IMR-90 (cell line): ENCODE measurements around the gene GBA2. TPM values are rescaled to one million over a fixed set of nuclear protein-coding genes. Genes with fewer than 3 reads are reported as not detected.

ENCODE experiments used
- ATAC-seq: fragments of 200-7000 bp; cut with Tn5 transposase; 2 replicates; pipeline ENCODE4 v1.9.1; 2020; ENCODE audit warnings: low read depth, mild to moderate bottlenecking, moderate library complexity
- BruUV-seq: library from RNA; stranded (reverse); fragments of 400-500 nt; replicated peaks from 2 replicates; lab custom pipeline; 2021; lab: Mats Ljungman, UMichigan
- CTCF ChIA-PET: fragments of 300-600 bp; formaldehyde crosslinking; extraction: SDS; loops from one replicate; lab custom pipeline; 2021; ENCODE audit warnings: antibody characterized with exemption; lab: Yijun Ruan, JAX
- POLR2A ChIA-PET: fragments of 300-600 bp; sonication (Branson Sonifier 250); formaldehyde crosslinking; loops from one replicate; lab custom pipeline; 2022; ENCODE audit warnings: antibody characterized with exemption; ENCODE audit not compliant: unreplicated experiment; lab: Charles Lee
- DNase-seq: peaks from one replicate; pipeline ENCODE4 v3.0.0; 2013
- H2AFZ ChIP-seq: replicated peaks from 2 replicates; pipeline ENCODE3; 2013; ENCODE audit warnings: low read length, mild to moderate bottlenecking; ENCODE audit not compliant: poor library complexity
- H2AK5ac ChIP-seq: 2 replicates; pipeline ENCODE4 v1.6.1; 2013; ENCODE audit warnings: low read depth, low read length, inconsistent platforms
- H2AK9ac ChIP-seq: replicated peaks from 2 replicates; pipeline ENCODE3; 2013; ENCODE audit warnings: mild to moderate bottlenecking, low read depth, low read length, moderate library complexity; ENCODE audit not compliant: poor library complexity
- H2BK120ac ChIP-seq: 2 replicates; pipeline ENCODE4 v1.6.1; 2013; ENCODE audit warnings: low read depth, low read length, inconsistent platforms
- H2BK15ac ChIP-seq: 3 replicates; pipeline ENCODE4 v1.6.1; 2013; ENCODE audit warnings: low read depth, low read length, inconsistent platforms
- H2BK20ac ChIP-seq: 2 replicates; pipeline ENCODE4 v1.6.1; 2013; ENCODE audit warnings: low read depth, mild to moderate bottlenecking, inconsistent platforms, low read length, moderate library complexity
- H2BK5ac ChIP-seq: 2 replicates; pipeline ENCODE4 v1.6.1; 2013; ENCODE audit warnings: mild to moderate bottlenecking, low read depth, low read length, inconsistent platforms; ENCODE audit not compliant: poor library complexity, severe bottlenecking
- H3K14ac ChIP-seq: replicated peaks from 2 replicates; pipeline ENCODE4 v1.6.1; 2013; ENCODE audit warnings: low read depth, low read length, inconsistent platforms
- H3K18ac ChIP-seq: 2 replicates; pipeline ENCODE4 v1.6.1; 2013; ENCODE audit warnings: low read depth, low read length, control low read depth
- H3K23ac ChIP-seq: 2 replicates; pipeline ENCODE4 v1.6.1; 2013; ENCODE audit warnings: low read depth, low read length, inconsistent platforms
- H3K27ac ChIP-seq: 2 replicates; pipeline ENCODE4 v1.5.1; 2013; ENCODE audit warnings: mild to moderate bottlenecking, control low read depth, low read length; ENCODE audit not compliant: insufficient read depth
- H3K27me3 ChIP-seq: 2 replicates; pipeline ENCODE4 v1.6.1; 2013; ENCODE audit warnings: low read length; ENCODE audit not compliant: control insufficient read depth, insufficient read depth
- H3K36me3 ChIP-seq: 2 replicates; pipeline ENCODE4 v1.6.1; 2013; ENCODE audit warnings: low read length, mixed read lengths; ENCODE audit not compliant: control insufficient read depth, insufficient read depth
- H3K4ac ChIP-seq: 2 replicates; pipeline ENCODE4 v1.6.1; 2013; ENCODE audit warnings: low read depth, low read length, inconsistent platforms
- H3K4me1 ChIP-seq: 2 replicates; pipeline ENCODE4 v1.6.1; 2013; ENCODE audit warnings: low read length, mixed read lengths; ENCODE audit not compliant: control insufficient read depth, insufficient read depth
- H3K4me2 ChIP-seq: 2 replicates; pipeline ENCODE4 v1.6.1; 2013; ENCODE audit warnings: low read depth, mild to moderate bottlenecking, control low read depth, low read length, moderate library complexity
- H3K4me3 ChIP-seq: 2 replicates; pipeline ENCODE4 v1.5.1; 2013; ENCODE audit warnings: low read depth, mild to moderate bottlenecking, control low read depth, low read length, moderate library complexity; ENCODE audit not compliant: insufficient read depth
- H3K56ac ChIP-seq: 2 replicates; pipeline ENCODE4 v1.6.1; 2013; ENCODE audit warnings: low read length, inconsistent platforms; ENCODE audit not compliant: insufficient read depth; ENCODE audit errors: extremely low read depth
- H3K79me1 ChIP-seq, 2 experiments: 2 replicates each; pipeline ENCODE4 v1.6.1; 2013; ENCODE audit warnings: low read length in 2 of 2, inconsistent platforms in 1 of 2, low read depth in 1 of 2
- H3K9ac ChIP-seq: 2 replicates; pipeline ENCODE4 v1.6.1; 2013; ENCODE audit warnings: low read depth, low read length, control low read depth
- H3K9me1 ChIP-seq: 2 replicates; pipeline ENCODE4 v1.6.1; 2013; ENCODE audit warnings: low read length, inconsistent platforms; ENCODE audit not compliant: insufficient read depth
- H3K9me3 ChIP-seq: 2 replicates; pipeline ENCODE4 v1.6.1; 2013; ENCODE audit warnings: low read length; ENCODE audit not compliant: control insufficient read depth, insufficient read depth
- H4K20me1 ChIP-seq: 2 replicates; pipeline ENCODE4 v1.6.1; 2013; ENCODE audit warnings: low read length, inconsistent platforms; ENCODE audit not compliant: insufficient read depth
- H4K5ac ChIP-seq: 2 replicates; pipeline ENCODE4 v1.6.1; 2013; ENCODE audit warnings: mild to moderate bottlenecking, low read depth, low read length, control low read depth
- H4K8ac ChIP-seq, 2 experiments: 2 replicates each; pipeline ENCODE4 v1.6.1; 2013; ENCODE audit warnings: low read depth in 2 of 2, low read length in 2 of 2, control low read depth in 1 of 2, inconsistent platforms in 1 of 2
- H4K91ac ChIP-seq: 2 replicates; pipeline ENCODE4 v1.6.1; 2013; ENCODE audit warnings: low read depth, low read length, inconsistent platforms; ENCODE audit not compliant: insufficient read depth
- BHLHE40 ChIP-seq: fragments of 150-350 bp; IDR thresholded peaks from 2 replicates; pipeline ENCODE4 v1.6.1; 2016; ENCODE audit warnings: mild to moderate bottlenecking, low read depth, low read length
- CEBPB ChIP-seq: IDR thresholded peaks from 2 replicates; pipeline ENCODE4 v1.6.1; 2012; ENCODE audit warnings: low read depth, low read length, improper control_type of control experiment
- CHD1 ChIP-seq: IDR thresholded peaks from 2 replicates; pipeline ENCODE4 v1.6.1; 2012; ENCODE audit warnings: low read depth, low read length, improper control_type of control experiment
- CTCF ChIP-seq: conservative IDR thresholded peaks from 2 replicates; pipeline ENCODE4 v1.5.1; 2012; ENCODE audit warnings: mild to moderate bottlenecking, low read depth, low read length, improper control_type of control experiment
- ELK1 ChIP-seq: fragments of 150-350 bp; IDR thresholded peaks from 2 replicates; pipeline ENCODE4 v1.6.1; 2016; ENCODE audit warnings: low read depth, mild to moderate bottlenecking, low read length, moderate library complexity, borderline replicate concordance
- FOS ChIP-seq: fragments of 150-350 bp; IDR thresholded peaks from 2 replicates; pipeline ENCODE4 v1.6.1; 2016; ENCODE audit warnings: low read depth, low read length
- MAFK ChIP-seq: IDR thresholded peaks from 2 replicates; pipeline ENCODE4 v1.6.1; 2012; ENCODE audit warnings: low read depth, low read length, improper control_type of control experiment
- MAZ ChIP-seq: IDR thresholded peaks from 2 replicates; pipeline ENCODE4 v1.6.1; 2012; ENCODE audit warnings: low read depth, mild to moderate bottlenecking, low read length, improper control_type of control experiment, moderate library complexity, borderline replicate concordance
- MXI1 ChIP-seq: IDR thresholded peaks from 2 replicates; pipeline ENCODE4 v1.6.1; 2012; ENCODE audit warnings: low read depth, mild to moderate bottlenecking, low read length, moderate library complexity, borderline replicate concordance
- NFE2L2 ChIP-seq: fragments of 150-350 bp; IDR thresholded peaks from 2 replicates; pipeline ENCODE4 v1.6.1; 2016; ENCODE audit warnings: low read depth, mild to moderate bottlenecking, low read length
- POLR2A ChIP-seq: IDR thresholded peaks from 2 replicates; pipeline ENCODE4 v1.6.1; 2012; ENCODE audit warnings: mild to moderate bottlenecking, low read depth, low read length
- RAD21 ChIP-seq: IDR thresholded peaks from 2 replicates; pipeline ENCODE4 v1.6.1; 2012; ENCODE audit warnings: low read length, improper control_type of control experiment
- RCOR1 ChIP-seq: IDR thresholded peaks from 2 replicates; pipeline ENCODE4 v1.6.1; 2012; ENCODE audit warnings: mild to moderate bottlenecking, low read length, improper control_type of control experiment; ENCODE audit not compliant: insufficient replicate concordance
- RFX5 ChIP-seq: IDR thresholded peaks from 2 replicates; pipeline ENCODE4 v1.8.0; 2012; ENCODE audit warnings: low read depth, mild to moderate bottlenecking, low read length, moderate library complexity
- SMC3 ChIP-seq: fragments of 150-350 bp; IDR thresholded peaks from 2 replicates; pipeline ENCODE4 v1.6.1; 2016; ENCODE audit warnings: low read depth, mild to moderate bottlenecking, antibody characterized with exemption, low read length, moderate library complexity
- USF2 ChIP-seq: fragments of 150-350 bp; IDR thresholded peaks from 2 replicates; pipeline ENCODE4 v1.6.1; 2017; ENCODE audit warnings: mild to moderate bottlenecking, antibody characterized with exemption, low read length, low read depth
- WGBS, 2 experiments: methylation state at CpG; one replicate each; pipeline versions ENCODE4 v1.1.5 to v1.1.7; 2013; ENCODE audit warnings: missing lambda C conversion rate in 2 of 2; ENCODE audit not compliant: insufficient read length in 1 of 2; ENCODE audit errors: extremely low coverage in 2 of 2; 5-methylcytosine and 5-hydroxymethylcytosine counted together
- dilution Hi-C: fragments of 300-500 bp; cut with HindIII; formaldehyde crosslinking; loops from one replicate; pipeline ENCODE4 v1.14.3; 2018; ENCODE audit warnings: low sequenced_read_pairs; ENCODE audit not compliant: unreplicated experiment
- in situ Hi-C: fragments of 300-500 bp; cut with MboI; formaldehyde crosslinking; loops from 3 replicates; pipeline ENCODE4 v1.14.3; 2019; ENCODE audit warnings: low sequenced_read_pairs, inconsistent platforms, mixed read lengths
- intact Hi-C: fragments of 100-400 bp; cut with micrococcal nuclease; formaldehyde crosslinking; loops from 2 replicates; pipeline ENCODE4 v1.10.0; 2022
- polyA plus RNA-seq, 3 experiments: library from polyadenylated mRNA; depleted of rRNA; stranded (reverse); fragments of >200 nt; gene quantifications; 2 replicates each; pipeline ENCODE4 v1.2.3, GENCODE V29; 2012; ENCODE audit warnings: low replicate concordance in 1 of 3
- total RNA-seq: library from RNA; depleted of rRNA; stranded (reverse); fragments of >200 nt; gene quantifications from 2 replicates; pipeline ENCODE4 v1.2.3, GENCODE V29; 2012

Gene GBA2
- total and polyA plus RNA-seq, 2 of the 4 experiments (the other 2 are of a cell fraction) = 18.1 to 38.2 TPM

GRCh38 chr9:35759795-35760194 is 10.8 kb upstream of the GBA2 start:
- no peak overlapping the region for H2BK120ac ChIP-seq
- H3K9me1 ChIP-seq = peaks cover 5% of the 10 kb centered on the region
- H2AFZ ChIP-seq = no peak overlapping the region
- dilution Hi-C loops = no loop called here
- H3K36me3 ChIP-seq = peaks cover 4% of the 10 kb centered on the region
- no peak for DNase-seq
- no peak overlapping the region for H2AK5ac ChIP-seq
- no peaks in the 10 kb centered on the region for H3K9me3 ChIP-seq
- H3K79me1 ChIP-seq = no peaks in the 10 kb centered on the region
- 100% methylated on average over 3 of the region's 4 CpGs; no CpG with 5 or more reads in 1 of the 2 experiments for WGBS, 2 experiments
- no peak overlapping the region for H3K23ac ChIP-seq
- H3K18ac ChIP-seq = no peak overlapping the region
- ChIA-PET POLR2A (no interaction called here), CTCF (no interaction called here)
- no peak overlapping the region for H3K4ac ChIP-seq
- no peak overlapping the region for H2AK9ac ChIP-seq
- no peak overlapping the region for H2BK20ac ChIP-seq
- in situ Hi-C loops = no loop called here
- no peak overlapping the region for H4K8ac ChIP-seq
- no peak overlapping the region for H3K56ac ChIP-seq
- no peak overlapping the region for H2BK5ac ChIP-seq
- no peak overlapping the region for H3K4me3 ChIP-seq
- no peak overlapping the region for H3K27ac ChIP-seq
- no peak overlapping the region for H3K4me2 ChIP-seq
- no peak overlapping the region for H2BK15ac ChIP-seq
- no peak overlapping the region for H3K9ac ChIP-seq
- TF ChIP-seq ELK1 (no peak), CTCF (no peak), MAZ (no peak), RFX5 (no peak), CHD1 (no peak), NFE2L2 (no peak), MXI1 (no peak), RCOR1 (no peak), SMC3 (no peak), CEBPB (no peak), USF2 (no peak), POLR2A (no peak), RAD21 (no peak), FOS (no peak), BHLHE40 (no peak), MAFK (no peak)
- peaks cover 2% of the 10 kb centered on the region; the same call in 1 of the 2 replicates for H3K27me3 ChIP-seq
- peaks cover 7% of the 10 kb centered on the region; the same call in 1 of the 2 replicates for H3K4me1 ChIP-seq
- H4K5ac ChIP-seq = no peak overlapping the region
- BruUV-seq = no TSS peak
- no peaks in the 10 kb centered on the region for H4K20me1 ChIP-seq
- no peak overlapping the region for H4K91ac ChIP-seq
- H3K14ac ChIP-seq = no peak overlapping the region
- ATAC-seq = no peak
- intact Hi-C loops = no loop called here
